Left renal pelvis (tissue), 4 donors: ENCODE results near the gene TBC1D2B. TPM values are rescaled to one million over a fixed set of nuclear protein-coding genes. Genes with fewer than 3 reads are reported as not detected.

Experiments used
- DNase-seq, 4 donors: peaks; one replicate each; pipeline ENCODE4 v3.0.0-alpha.2; 2013; ENCODE audit warnings: low read depth in 4 of 4, low spot score in 3 of 4
- polyA plus RNA-seq, 4 donors: library from polyadenylated mRNA; unstranded; fragments of 120-200 nt; gene quantifications; one replicate each; pipeline ENCODE4 v1.2.1, GENCODE V29; 2013; ENCODE audit not compliant: insufficient read length in 4 of 4

TBC1D2B gene
- polyA plus RNA-seq = 10 to 100 TPM; 30.1 to 45.4 (median 31.3) TPM

DNA sequence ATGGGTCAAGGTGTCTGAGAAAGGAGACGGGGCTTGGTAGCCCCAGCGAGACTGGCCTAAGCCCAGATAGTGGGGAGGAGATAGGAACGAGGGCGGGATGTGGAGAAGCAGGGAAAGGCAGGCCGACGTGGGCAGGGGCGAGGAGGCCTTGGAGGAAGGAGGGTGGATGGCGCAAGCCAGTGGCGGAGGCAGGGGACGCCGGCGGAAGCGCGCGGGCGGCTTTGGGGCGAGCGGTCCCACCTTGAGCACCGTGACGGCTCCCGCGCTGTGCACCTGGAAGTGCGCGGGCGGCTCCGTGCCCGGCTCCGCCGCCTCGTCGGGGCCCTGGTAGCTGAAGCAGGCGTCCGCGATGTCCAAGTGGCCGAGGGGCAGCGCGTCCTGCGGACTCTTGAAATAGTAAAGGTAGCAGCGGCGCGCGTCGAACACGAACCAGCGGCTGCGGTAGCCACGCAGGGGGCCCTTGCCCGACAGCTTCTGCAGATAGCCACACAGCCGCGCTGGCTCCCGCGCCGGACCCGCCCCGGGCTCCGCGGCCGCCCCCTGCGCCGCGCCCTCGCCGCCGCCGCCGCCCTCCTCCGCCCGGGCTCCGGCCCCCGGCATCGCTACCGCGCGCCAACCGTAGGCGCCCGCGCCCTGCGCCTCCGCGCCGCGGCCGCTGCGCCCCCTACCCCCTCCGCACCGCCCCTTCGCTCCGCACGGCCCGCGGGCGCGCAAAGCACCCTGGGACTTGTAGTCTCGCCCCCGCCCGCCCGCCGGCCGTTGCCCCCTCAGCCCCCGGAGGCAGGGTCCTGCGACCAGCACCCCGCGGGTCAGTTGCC, at the start of gene TBC1D2B:
Gene TBC1D2B (minus strand): TSS at position 659 of the 818 bp plus-strand sequence. CDS start 59 bp downstream, at position 600.
- DNase-seq = no peak

DNA sequence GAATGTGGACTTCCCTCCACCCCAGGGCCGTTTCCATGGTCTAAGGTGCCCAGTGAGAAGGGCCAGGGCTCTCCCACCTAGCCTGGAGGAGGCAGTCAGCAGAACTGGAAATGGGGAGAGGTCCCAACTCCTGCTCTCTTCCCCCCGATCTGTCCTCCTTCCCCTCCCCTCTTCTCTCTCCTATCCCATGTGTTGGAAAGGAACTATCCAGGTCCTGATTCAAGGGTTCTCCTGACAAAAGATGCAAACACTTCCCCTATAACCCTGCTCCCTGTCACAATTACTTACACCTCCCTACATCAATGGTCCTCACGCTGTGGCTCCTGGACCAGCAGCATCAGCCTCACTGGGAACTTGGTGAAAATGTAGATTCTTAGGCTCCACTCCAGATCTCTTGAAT, 47.8 kb upstream of the TBC1D2B start:
- no peak for DNase-seq

GRCh38 chr15:78120523-78120922, 43.0 kb upstream of the TBC1D2B start:
- DNase-seq = no peak

GRCh38 chr15:78112551-78112950, 35.0 kb upstream of the TBC1D2B start:
- no peak for DNase-seq

DNA sequence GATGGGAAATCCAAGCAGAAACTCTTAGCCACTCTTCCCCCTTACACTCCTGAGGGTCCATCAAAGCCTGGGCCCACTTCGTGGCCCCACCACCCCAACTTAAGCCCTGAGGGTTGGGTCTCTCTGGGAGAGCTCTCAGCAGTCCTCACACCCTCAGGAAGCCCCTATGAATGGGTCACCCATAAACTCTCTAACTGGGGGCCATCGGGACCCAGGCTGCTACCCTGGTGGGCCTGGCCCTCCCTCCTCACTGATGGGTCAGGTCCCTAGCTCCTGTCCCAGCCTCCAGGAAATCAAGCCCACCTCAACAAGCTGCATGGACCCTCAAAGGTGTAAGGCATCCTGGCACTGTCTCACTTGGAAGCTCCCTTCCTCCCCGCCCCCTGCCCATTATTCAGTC, 34.3 kb upstream of the TBC1D2B start:
- DNase-seq = no peak

DNA sequence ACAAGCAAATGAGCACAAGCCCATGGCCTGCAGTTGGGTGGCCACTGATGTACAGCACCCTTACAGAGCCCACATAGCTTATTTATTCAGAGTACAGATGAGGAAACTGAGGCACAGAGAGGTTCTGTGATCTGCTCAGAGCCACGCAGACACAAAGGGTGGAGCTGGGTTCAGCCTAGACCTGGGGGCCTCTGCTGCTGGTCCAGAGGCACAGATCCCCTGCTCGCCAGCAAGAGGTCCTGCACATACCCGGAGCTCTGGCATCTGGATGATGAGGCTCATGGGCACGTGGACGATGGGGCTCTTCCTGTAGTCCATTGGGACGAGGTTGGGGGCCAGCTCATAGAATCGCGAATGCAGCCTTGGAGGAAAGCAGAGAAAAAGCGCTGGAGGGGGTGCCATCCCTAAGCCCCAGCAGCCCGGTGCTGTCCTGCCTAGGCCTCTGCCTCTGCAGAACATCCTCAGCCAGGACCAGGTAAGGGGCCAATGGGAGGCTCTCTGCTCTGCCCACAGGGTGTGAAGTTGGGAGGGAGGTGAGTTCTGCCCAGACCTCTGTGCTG, 33.5 kb upstream of the TBC1D2B start:
- no peak for DNase-seq

DNA sequence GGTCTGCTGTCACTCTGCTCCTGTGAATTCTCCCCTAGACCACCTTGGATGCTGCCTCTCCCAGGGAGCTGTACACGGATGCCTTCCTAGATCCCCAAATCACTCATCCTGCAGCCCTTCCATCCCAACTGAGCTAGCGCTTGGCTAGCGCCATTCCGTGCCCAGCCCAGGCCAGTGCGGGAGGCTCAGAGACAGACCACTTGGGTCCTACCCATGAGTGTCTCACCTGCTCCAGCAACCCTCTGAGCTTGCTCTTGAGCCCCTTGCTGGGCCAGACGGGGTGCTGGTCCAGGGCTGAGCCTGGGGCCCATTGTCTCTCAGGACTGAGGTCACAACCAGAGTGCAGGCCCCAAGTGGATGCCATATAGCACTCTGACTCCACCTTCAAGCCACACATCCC, 32.6 kb upstream of the TBC1D2B start:
- no peak for DNase-seq

- no peak for DNase-seq
Measured at GRCh38 chr15:78109156-78109555, 31.6 kb upstream of the TBC1D2B start.

DNA sequence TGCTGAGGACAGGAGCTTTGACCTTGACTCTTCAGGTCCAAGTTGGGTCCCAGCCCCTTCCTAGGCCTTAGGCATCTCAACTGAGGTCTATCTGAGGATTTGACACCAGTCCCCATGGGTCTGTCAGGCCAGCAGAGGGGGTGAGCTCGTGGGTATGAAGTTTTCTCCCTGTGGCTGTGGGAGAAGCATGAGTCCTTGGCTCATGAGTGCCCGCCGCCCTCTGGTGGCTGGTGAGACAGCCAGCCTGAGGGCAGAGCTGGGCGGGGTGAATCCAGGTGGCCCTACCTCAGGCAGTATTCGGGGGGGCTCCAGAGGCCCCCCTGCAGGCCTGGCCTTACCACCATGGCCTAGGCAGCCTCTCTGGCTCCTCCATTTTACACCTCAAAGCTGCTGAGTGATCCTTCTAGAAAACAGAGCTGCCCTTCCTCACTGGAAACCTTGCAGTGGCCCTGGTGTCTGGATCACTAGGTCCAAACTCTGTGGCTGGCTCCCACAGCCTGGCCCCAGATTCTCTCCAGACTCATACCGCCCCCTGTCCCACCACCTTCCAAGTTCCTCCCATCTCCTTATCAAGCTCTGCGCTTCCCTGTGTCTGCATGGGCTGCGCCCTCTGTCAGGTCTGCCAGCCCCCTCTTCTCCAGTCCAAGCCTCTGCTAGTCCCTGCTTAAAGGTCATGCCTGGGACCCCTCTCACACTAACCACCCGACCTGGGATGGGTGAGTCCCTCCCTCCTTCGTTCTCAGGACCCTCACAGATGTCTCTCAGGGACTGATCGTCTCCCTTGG, 31.0 kb upstream of the TBC1D2B start:
- DNase-seq = no peak

DNA sequence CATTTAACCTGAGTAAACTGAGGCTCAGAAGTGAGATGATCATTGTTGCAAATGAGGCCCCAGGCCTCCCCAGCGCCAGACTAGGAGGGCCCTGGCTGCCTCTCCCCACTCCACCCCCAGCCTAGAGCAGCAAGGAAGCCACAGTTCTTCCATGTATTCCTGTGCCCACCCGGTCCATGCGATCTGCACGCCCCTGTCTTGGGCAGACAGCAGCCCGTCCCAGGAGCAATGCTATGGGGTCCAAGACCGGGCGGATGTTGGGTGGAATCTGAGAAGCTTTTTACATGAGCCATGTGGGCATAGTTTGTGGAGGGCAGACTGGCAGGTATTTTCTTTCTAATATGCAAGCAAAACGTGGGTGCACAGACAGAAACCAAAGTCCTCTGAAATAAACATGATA, 30.0 kb upstream of the TBC1D2B start:
- no peak for DNase-seq

GRCh38 chr15:78105476-78106241, 28.1 kb upstream of the TBC1D2B start:
- no peak for DNase-seq

GRCh38 chr15:78104566-78105475, 27.3 kb upstream of the TBC1D2B start:
- no peak for DNase-seq

- no peak for DNase-seq
Measured at GRCh38 chr15:78104119-78104479, 26.6 kb upstream of the TBC1D2B start.

- no peak for DNase-seq
Measured at GRCh38 chr15:78103406-78104118, 26.1 kb upstream of the TBC1D2B start.

DNA sequence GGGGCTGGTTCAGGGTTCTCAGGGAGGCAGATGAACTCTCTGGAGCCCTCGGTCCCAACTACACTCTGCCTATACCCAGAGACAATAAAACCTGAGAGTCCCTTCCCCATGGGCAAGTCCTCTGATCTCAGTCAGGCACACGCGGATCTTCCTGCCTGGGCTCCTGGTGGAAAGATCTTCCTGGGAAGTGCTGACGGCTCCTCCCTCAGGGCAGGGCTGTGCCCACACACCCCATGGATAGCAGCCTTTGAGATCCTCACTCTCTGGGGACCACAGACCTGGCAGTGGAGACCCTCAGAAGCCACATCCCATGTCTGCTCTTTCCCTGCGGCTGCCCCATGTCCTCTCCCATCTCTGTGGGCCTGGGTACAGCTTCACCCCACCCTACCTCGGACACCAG, 25.2 kb upstream of the TBC1D2B start:
- DNase-seq = no peak

DNA sequence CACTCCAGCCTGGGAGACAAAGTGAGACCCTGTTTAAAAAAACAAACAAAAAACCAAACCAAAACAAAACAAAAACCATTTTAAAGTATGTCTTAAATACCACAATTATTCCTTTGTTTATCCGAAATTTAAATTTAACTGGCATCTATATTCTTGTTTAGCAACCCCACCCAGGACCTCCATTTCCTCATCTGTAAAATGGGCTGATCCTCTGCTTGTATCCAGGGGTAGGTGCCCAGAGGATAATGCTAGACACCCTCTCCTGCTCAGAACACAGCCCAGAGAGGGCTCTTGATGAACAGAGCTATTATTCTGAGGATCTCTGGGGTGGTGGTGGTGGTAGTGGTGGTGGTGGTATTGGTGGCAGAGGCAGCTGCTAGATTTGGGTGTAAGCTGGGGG, 24.7 kb upstream of the TBC1D2B start:
- DNase-seq = no peak

- DNase-seq = no peak
Measured at GRCh38 chr15:78101423-78102105, 24.1 kb upstream of the TBC1D2B start.

GRCh38 chr15:78100886-78101285, 23.4 kb upstream of the TBC1D2B start:
- DNase-seq = no peak
